GM18870 (cell line): Measurements from ENCODE around the gene HIGD2A.
"Not testable (repeated sequence)": the region's sequence is repeated elsewhere in the genome, so short reads cannot be mapped to it uniquely, and the experiment has no call there.

Source experiments
- ATAC-seq: cut with Tn5 transposase; IDR thresholded peaks from one replicate; pipeline ENCODE4 v1.9.1; 2021; ENCODE audit warnings: moderate library complexity; ENCODE audit not compliant: unreplicated experiment

Gene HIGD2A

DNA sequence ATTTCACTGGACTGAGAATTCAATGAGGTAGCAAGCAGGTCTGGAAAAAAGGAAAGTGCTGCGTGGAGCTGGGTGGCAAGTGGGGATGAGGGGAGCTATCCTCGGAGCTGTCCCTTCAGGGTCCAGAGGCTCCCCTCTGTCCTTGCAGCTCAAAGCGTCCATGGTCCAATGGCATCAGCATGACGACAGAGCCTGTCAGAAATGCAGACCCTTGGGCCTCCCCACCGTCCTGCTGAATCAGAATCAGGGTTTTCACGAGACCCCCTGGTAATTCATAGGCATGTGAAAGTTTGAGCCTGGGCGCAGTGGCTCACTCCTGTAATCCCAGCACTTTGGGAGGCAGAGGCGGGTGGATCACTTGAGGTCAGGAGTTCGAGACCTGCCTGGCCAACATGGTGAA, 5.5 kb downstream of the HIGD2A start:
- ATAC-seq: no peak

DNA sequence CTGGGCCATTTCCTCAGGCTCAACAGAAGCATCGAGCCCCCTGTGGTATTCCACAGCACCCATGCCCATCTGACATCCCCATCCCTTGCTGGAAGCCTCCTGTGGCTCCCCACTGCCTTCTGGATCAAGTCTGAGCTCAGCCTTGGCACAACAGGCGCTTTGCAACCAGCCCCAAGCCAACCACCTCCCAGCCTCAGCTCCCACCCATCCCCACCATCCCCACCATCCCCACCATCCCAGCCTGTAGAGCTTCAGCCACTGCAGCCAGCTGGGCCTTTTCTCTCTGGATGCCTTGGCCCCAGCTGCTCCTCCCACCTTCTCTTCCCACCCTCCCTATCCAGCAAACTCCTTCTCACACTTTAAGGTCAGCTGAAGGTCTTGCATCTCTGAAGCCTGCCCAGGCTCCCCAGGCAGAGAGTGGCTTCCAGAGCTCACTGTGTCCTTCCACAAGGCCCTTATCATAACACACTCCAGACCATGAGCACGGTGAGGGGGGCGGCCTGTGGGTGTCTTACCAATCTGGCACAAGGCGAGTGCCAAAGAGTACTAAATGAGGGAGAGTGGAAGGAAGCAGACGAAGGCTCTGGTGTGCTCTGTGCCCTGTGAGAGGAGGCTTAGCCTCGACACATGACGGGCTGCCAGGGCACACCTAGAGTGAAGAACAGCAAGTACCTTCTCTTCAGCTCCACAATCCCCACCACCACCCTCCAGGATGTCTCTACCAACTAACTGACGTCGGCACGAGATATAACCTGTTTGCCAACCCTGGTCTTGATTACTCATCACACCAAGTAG, 6.5 kb downstream of the HIGD2A start:
- no peak for ATAC-seq

DNA sequence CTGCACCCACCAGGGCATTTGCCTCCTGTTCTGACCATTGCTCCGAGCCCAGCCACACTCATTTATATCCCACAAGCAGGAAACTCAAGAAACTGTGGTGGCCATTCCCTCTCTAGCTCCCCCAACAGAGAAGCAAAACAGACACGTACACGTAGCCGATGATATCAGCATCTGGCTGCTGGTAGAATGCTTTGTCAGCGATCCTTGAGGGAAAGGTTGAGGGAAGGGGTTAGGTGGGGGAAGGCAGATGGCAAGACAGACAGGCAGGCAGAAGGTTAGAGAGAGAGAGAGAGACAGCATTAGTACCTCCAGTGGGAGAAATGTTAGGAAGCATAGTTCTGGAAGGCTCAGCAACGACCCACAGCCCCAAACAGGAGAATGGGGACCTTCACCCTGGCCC, 7.8 kb downstream of the HIGD2A start:
- no peak for ATAC-seq

DNA sequence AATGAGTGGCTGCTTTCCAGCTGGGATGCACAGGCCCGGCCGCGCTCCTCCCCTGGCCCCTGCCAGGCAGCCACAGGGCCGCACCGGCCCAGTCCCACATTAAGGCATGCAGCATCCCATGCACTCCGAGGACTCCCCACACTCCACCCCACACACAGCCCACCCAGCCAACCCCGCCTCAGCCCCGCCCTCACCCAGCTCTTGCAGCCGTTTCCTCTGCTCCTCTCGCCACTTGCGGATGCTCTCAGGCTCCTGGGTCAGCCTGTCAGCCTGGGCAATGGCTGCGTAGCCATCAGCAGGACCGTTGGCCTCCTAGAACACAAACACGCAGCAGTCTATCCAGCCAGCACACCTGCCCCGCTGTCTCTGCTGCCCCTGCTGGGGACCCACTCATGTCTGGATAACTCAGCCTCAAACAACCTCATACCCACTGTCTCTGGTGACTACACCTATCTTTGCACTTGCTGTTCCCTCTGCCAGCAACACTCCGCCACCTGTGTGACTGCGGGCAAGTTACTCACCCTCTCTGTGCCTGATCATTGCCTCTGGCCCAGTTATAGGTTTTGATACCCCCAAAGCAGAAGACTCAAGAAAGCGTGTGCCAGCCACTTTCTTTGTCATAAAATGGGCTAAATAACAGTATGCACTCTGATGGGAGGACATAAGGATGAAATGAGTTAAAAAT, 9.3 kb downstream of the HIGD2A start:
- no peak for ATAC-seq

DNA sequence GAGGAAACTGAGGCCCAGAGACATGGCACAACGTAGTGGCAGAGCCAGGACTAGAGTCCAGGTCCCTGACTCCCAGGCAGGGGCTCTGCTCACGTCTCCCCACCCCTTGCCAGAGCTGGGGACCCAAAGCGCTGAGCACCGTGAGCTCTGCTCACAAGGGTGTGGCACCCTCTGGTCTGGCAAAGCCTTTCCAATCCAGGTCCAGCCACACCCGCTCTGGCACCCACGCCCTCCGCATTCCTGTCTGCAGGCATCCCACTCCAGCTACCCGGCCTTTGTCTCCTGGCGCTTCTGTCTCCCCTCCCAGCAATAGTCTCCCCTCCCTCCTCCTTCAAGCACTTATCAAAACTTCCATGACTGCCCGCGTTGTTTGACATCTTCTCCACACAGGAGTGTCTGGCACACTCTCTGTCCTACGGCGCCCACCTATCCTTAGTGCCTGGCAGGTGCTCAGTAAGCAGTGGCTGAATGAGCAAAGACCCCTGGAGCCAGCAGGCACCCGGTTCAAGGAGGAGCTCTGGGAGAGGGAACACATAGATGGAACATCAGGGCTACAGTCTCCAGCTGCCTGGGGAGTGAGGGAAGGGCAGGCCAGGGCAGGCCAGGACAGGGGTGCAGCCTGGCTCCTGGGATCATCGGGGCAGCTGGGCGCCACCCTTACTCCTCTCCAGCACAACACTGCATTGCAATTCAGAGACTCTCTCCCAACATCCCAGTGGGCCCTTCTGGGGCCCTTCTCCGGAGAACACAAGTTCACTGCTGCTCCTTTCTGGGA, 12.0 kb downstream of the HIGD2A start:
- ATAC-seq: no peak

DNA sequence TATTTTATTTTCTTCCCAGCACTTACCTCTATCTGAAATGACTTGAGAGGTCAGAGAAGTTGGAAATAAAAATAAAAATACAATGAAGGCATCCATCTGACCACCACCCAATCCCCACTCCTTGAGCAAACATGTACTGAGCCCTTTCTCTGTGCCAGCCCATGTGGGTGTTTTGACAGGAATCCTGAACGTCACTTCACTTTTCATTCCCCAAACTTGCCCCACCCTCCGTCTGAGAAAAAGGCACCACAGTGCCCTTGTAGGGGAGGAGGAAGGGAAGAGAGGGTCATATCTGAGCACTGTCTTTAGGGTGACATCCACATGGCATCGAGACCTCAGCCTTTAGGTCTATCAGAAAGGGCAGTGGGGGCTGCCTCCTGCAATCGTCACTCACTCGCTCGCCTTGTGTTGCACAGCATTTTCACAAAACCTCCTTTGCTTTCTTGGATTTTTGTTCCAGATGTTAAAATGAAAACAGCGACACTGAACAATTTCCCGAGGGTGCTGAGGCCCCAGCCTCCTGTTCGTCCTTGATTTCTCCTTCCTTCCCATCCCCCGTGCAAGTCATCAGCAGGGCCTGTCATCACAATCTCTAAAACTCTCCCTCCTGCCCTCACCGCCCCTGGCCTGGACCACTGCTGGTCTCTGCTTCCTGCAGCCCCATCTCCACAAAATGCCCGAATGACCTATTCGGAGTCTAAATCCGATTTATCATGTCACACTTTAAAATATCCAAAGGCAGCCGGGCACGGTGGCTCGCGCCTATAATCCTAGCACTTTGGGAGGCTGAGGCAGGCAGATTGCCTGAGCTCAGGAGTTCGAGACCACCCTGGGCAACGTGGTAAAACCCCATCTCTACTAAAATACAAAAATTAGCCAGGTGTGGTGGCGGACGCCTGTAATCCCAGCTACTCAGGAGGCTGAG, 13.0 kb downstream of the HIGD2A start:
- ATAC-seq: no peak

DNA sequence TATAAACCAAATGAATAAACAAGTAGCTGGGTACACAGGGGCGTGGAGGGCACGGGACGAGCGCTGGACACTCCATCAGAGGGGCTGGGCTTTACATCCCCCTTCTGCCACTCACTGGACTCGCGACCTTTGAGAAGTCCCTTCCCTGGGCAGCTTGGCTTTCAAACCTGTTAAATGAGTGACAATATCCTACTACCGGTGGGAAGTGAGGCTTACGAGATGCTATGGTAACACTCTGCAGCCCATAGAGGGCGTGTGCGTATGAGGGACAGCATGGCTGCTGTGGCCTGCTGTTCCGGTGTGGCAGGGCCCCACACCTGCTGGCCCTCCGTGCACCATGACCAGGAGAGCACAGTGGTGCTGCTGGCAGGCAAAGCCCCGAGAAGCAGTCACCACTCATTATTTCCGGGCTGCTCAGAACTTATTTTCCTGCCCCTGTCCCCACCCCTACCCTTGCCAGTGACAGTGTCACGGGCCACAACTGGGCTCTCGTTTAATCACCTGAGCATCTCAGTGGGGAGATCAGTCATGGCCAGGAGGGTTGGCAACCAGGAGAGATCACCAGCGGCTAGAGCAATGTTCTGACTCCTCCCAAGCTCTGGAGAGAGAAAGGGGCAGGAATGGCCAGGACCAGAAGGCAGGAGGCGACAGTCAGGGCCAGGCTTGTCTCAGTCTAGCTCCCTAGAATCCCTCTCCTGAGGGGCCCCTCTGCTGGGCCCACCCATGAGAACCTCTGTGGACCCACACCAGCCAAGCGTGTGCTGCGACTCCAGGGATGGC, 17.3 kb downstream of the HIGD2A start:
- ATAC-seq: no peak

DNA sequence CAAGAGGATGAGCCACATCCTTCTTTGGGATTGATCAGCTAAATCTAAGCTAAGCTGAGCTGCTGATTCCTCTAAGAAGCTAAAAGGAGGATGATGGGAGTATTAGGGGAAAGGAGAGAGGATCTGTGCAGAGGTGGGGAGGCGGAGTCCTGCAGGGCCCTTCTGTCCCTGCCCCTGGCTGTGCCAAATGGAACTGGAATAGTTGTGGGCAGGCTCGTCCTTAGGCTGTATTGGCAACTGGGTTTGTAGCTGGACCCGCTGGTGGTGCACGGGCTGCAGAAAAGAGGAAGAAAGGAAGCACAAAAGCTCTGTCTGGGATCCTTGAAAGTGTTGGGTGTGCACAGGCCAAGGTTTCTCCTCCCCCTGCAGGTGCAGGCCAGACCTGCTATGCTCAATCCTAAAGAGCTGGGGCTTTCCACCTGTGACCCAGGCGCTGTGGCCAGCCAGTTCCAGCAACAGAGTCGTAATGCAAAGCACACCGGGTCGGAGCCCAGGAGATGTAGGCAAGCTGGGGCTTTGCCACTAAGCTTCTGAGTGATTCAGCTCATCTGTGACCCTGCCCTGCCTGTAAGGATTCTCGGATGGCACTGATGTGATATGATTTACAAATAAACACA, 18.0 kb downstream of the HIGD2A start:
- ATAC-seq: no peak

DNA sequence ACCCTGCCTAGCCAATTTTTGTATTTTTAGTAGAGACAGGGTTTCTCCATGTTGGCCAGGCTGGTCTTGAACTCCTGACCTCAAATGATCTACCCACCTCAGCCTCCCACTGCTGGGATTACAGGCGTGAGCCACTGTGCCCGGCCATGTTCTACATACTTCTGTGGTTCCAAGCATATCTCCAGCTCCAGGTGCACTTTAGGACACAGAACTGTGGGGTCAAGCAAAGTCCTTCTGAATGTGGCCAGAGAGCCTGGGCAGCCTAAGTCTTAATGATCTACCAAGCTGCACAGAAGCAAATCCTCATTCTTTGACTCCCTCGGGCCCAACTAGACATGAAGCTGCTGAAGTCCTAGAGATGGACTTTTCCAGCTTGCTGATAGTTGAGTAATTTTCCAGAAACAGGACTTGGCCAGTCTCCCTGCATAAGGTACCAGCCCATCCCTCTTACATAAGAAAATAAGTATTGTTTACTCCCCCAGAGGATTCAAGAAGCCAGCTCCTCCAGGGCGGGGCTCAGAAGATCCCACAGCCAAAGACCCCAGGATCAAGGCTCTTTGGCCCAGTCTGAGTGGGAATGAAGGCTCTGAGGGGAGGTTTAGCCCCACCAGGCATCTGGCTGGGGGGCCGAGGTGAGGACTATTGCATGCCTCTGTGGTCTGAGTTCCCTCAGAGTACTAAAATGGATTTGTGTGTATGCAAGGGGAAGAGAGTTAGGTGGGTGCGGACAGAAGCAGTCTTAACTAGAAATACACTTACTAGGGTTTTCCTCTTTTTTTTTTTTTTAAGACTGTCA, 19.1 kb downstream of the HIGD2A start:
- no peak for ATAC-seq

DNA sequence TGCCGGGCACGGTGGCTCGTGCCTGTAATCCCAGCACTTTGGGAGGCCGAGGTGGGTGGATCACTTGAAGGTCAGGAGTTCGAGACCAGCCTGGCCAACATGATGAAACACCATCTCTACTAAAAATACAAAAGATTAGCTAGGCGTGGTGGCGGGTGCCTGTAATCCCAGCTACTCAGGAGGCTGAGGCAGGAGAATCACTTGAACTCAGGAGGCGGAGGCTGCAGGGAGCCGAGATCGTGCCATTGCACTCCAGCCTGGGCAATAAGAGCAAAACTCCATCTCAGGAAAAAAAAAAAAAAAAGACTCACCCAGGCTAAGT, 19.7 kb downstream of the HIGD2A start:
- not testable (repeated sequence) for ATAC-seq

DNA sequence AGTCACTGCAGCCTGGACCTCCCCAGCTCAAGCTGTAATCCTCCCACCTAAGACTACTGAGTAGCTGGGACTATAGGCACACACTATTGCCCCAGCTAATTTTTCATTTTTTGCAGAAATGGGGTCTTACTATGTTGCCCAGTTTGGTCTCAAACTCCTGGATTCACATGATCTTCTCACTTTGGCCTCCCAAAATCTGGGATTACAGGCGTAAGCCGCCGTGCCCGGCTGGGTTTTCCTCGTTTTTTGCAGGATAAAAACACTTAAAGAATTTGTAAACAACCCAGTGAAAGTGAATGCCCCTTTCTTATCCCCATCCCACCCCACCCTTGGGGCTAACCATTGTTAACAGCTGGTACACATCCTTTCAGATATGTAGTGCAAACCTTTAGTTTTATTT, 20.0 kb downstream of the HIGD2A start:
- no peak for ATAC-seq

DNA sequence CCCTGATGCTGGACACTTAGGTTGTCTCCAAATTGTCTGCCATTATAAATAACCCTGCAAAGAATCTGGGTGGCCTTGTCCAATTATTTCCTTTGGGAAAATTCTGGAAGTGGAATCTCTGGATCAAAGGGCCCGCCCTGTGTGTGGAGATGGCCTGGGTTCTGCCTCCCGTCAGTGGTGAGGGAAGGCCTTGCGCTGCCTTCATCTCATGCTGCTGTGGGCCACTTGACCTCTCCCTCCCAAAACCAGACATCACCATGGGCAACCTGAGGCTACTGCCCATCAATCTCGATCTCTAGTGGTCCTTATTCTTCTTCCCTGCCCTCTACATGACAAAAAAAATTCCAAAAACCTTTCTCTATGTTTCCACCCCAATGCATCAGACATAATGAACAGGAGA, 21.2 kb downstream of the HIGD2A start:
- no peak for ATAC-seq

DNA sequence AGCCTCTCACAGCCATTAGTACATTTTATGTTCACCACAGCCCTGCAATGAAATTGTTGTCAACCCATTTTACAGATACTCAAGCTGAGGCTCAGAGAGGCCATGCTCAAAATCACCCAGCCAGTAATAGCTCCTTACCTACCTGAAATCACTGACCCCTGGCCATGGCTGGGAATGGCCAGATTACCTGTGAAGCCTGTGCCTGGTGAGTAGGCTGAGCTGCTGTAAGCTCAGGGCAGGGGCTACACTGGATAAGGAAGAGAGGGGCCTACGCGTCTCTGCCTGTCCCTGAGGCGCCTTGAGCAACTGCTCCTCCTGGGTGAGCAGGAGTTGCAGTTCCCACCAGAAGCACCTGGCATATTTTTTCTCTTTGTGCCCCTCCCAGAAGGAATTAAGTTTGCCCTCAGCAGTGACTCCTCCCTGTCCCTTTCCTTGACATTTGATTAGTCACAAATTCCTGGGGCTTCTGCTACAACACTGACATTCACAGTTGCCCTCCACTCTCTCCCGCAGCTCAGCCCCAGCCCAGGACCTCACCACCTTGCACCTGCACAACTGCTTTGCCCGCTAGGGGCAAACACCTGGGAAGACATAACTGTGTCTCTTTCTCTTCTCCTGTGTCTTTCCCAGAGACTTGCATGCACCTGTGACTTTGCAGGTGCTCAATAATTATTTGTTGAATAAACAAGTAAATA, 22.1 kb downstream of the HIGD2A start:
- ATAC-seq: no peak

DNA sequence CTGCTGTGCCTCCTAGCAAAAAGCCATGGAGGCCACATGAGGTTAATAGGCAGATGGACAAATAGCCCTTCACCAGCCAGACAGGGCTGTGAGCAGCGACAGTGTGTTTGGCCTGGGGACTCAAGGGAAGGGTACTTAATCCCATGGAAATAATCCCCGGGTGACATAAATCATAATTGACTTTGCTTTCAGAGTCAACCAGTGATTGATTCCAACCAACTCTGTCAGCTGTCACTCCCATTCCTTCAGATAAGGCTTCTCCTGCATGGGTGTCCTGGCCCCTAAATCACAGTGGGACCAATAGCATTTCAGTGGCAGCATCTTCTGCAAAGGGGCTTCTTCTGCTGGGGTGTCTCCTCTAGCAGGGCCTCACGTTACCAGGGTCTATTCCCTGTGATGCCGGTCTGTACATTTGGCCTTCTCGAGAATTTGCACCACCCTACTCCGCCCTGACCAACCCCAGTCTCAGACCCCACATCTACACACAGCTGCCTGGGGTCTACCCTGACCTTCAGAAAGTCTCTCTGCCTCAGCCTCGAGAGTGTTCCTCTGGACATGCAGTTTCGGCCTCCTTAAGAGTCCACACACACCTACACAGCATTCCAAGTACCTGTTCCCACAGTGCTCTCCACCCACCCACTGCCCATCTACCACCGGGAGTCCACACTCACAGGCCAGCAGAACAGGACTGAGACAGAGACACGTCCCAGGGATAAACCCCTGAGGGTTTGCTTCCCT, 24.1 kb downstream of the HIGD2A start:
- ATAC-seq: no peak

DNA sequence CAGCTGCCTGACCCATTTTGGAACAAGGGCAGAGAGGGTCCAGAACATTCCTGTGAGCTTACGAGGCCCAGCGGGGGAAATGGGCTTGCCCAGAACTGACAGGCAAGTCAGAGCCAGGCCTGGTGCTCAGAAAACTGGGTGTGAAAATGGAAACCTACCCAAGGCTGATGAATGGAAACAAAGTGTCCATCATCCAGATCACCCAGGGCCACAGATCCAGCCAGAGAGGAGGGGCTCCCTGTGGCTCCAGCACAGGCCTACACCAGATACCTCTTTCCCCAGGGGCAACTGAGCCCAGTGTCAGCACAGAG, 24.7 kb downstream of the HIGD2A start:
- no peak for ATAC-seq

DNA sequence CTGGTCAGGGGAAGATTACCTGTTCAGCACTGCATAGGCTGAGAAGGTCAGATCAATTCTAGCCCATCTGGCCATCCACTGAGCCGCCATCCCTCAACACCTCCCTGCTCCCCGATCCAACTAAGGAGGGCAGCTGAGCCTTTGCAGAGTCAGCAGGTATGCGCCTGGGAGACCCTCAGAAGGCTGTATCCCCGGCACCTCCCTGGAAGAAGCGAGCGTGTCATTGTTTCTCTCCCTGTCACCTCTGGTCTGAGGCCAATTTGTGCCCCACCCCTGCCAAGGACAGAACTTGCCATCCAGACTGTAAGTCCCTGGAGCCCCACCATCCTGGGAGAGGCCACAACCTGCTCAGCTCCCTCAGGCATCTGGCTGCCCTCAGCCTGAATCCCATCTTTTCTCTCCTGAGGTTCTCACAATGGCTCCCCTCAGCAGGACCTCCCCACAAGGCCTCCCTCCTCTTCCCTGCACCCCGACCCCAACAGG, 25.2 kb downstream of the HIGD2A start:
- ATAC-seq: no peak

DNA sequence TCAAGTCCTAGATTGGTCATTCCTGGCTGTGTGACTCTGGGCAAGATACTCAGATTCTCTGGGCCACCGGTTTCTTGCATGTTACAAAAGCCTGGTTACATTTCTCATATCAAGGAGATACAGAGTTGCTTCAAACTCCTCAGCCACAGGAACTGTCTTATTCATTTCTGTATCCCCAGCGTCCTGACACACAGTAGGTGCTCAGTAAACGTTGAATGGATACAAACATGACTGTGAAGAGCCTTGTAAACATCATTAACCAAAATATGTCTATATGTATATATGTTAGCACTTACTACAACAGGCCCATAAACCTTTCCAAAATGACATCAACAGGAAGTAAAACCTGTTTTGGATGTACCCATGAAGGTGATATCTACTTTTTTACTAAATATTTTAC, 26.2 kb downstream of the HIGD2A start:
- no peak for ATAC-seq
